Endothelial cell of umbilical vein (primary cell): ENCODE measurements around the gene DRD4. TPM values are rescaled to one million over a fixed set of nuclear protein-coding genes. Genes with fewer than 3 reads are reported as not detected.

Source experiments
- BruUV-seq: library from RNA; stranded (reverse); fragments of 400-500 nt; replicated peaks from 2 replicates; lab custom pipeline; 2021; lab: Mats Ljungman, UMichigan
- CTCF ChIA-PET: fragments of 300-600, 350-600 bp; sonication (Branson Sonifier 250); formaldehyde crosslinking; loops from one replicate; lab custom pipeline; 2021; ENCODE audit warnings: antibody characterized with exemption, inconsistent platforms; lab: Charles Lee
- POLR2A ChIA-PET: fragments of 300-600, 350-600 bp; sonication (Branson Sonifier 250); formaldehyde crosslinking; loops from one replicate; lab custom pipeline; 2021; ENCODE audit warnings: antibody characterized with exemption, inconsistent platforms; lab: Charles Lee
- DNase-seq: peaks from one replicate; pipeline ENCODE4 v3.0.0-alpha.2; 2011; ENCODE audit warnings: low read depth, low spot score
- FAIRE-seq: peaks from 2 replicates; lab custom pipeline; 2011; peaks lifted over from hg19 to GRCh38; lab: Jason Lieb, UNC
- H2AFZ ChIP-seq: 2 replicates; pipeline ENCODE4 v1.6.0; 2012; ENCODE audit warnings: low read depth, low read length, control low read depth, inconsistent platforms
- H3K27ac ChIP-seq: 2 replicates; pipeline ENCODE4 v1.5.1; 2011; ENCODE audit warnings: low read depth, mild to moderate bottlenecking, control low read depth, low read length, moderate library complexity; ENCODE audit not compliant: insufficient read depth
- H3K27me3 ChIP-seq, 2 experiments: 2 replicates each; pipeline versions ENCODE4 v1.6.0 to v1.6.1; 2011; ENCODE audit warnings: low read length in 2 of 2, mixed read lengths in 1 of 2; ENCODE audit not compliant: control insufficient read depth in 2 of 2, insufficient read depth in 2 of 2
- H3K36me3 ChIP-seq, 2 experiments: 2 replicates in 1 of 2; 3 replicates in 1 of 2; pipeline ENCODE4 v1.5.1; 2011; ENCODE audit warnings: low read length in 2 of 2, mild to moderate bottlenecking in 1 of 2, moderate library complexity in 1 of 2; ENCODE audit not compliant: control insufficient read depth in 2 of 2, insufficient read depth in 2 of 2; ENCODE audit errors: extremely low read depth in 1 of 2
- H3K4me1 ChIP-seq: 3 replicates; pipeline ENCODE4 v1.5.1; 2011; ENCODE audit warnings: mild to moderate bottlenecking, low read length; ENCODE audit not compliant: control insufficient read depth, insufficient read depth; ENCODE audit errors: extremely low read depth
- H3K4me2 ChIP-seq: 2 replicates; pipeline ENCODE4 v1.6.1; 2011; ENCODE audit warnings: low read length, control low read depth, mixed read lengths; ENCODE audit not compliant: insufficient read depth
- H3K4me3 ChIP-seq, 3 experiments: fragments of 200-600 bp in 1 of 3; sonication (generic), shearing (Covaris generic) in 1 of 3; replicated peaks in 1 of 3; 2 replicates each; pipeline ENCODE4 v1.5.1; 2011 to 2016; ENCODE audit warnings: control low read depth in 3 of 3, low read length in 3 of 3, mild to moderate bottlenecking in 2 of 3, inconsistent platforms in 1 of 3, low read depth in 1 of 3, moderate library complexity in 1 of 3; ENCODE audit not compliant: insufficient read depth in 1 of 3
- H3K79me2 ChIP-seq: 2 replicates; pipeline ENCODE4 v1.6.0; 2012; ENCODE audit warnings: low read length, inconsistent platforms; ENCODE audit not compliant: control insufficient read depth, insufficient read depth
- H3K9ac ChIP-seq: replicated peaks from 2 replicates; pipeline ENCODE3; 2011; ENCODE audit warnings: low read length, control low read depth; ENCODE audit not compliant: insufficient read depth; ENCODE audit errors: extremely low read depth
- H3K9me1 ChIP-seq: replicated peaks from 3 replicates; pipeline ENCODE4 v1.6.0; 2011; ENCODE audit warnings: mild to moderate bottlenecking, low read length; ENCODE audit not compliant: control insufficient read depth, insufficient read depth; ENCODE audit errors: extremely low read depth
- H3K9me3 ChIP-seq: replicated peaks from 2 replicates; pipeline ENCODE4 v1.5.1; 2012; ENCODE audit warnings: low read length, inconsistent platforms; ENCODE audit not compliant: control insufficient read depth, insufficient read depth
- H4K20me1 ChIP-seq: replicated peaks from 2 replicates; pipeline ENCODE3; 2011; ENCODE audit warnings: mild to moderate bottlenecking, low read length; ENCODE audit not compliant: control insufficient read depth, insufficient read depth; ENCODE audit errors: extremely low read depth
- CTCF ChIP-seq, 2 donors: IDR thresholded peaks; 1 replicate in 1 of 2; 2 replicates in 1 of 2; pipeline ENCODE4 v1.5.1; 2011; ENCODE audit warnings: low read length in 2 of 2, mild to moderate bottlenecking in 2 of 2, moderate library complexity in 2 of 2, control low read depth in 1 of 2, inconsistent platforms in 1 of 2, low read depth in 1 of 2; ENCODE audit not compliant: insufficient read depth in 1 of 2; ENCODE audit errors: extremely low read depth in 1 of 2
- EZH2 ChIP-seq: IDR thresholded peaks from 2 replicates; pipeline ENCODE4 v1.6.1; 2012; ENCODE audit warnings: borderline replicate concordance, low read depth, mild to moderate bottlenecking, moderate library complexity, low read length, inconsistent platforms; ENCODE audit not compliant: severe bottlenecking
- FOS ChIP-seq: IDR thresholded peaks from 2 replicates; pipeline ENCODE4 v1.6.1; 2011; ENCODE audit warnings: mild to moderate bottlenecking, low read length, moderate library complexity, borderline replicate concordance; ENCODE audit not compliant: insufficient read depth
- GATA2 ChIP-seq: IDR thresholded peaks from 2 replicates; pipeline ENCODE4 v1.7.0; 2011; ENCODE audit warnings: low read depth, mild to moderate bottlenecking, moderate library complexity, mixed read lengths, low read length; ENCODE audit not compliant: insufficient read length, insufficient read depth
- JUN ChIP-seq: IDR thresholded peaks from 2 replicates; pipeline ENCODE4 v1.6.1; 2011; ENCODE audit warnings: borderline replicate concordance, low read depth; ENCODE audit not compliant: insufficient read length, insufficient read depth
- MAX ChIP-seq: IDR thresholded peaks from 2 replicates; pipeline ENCODE4 v1.6.1; 2011; ENCODE audit not compliant: insufficient read depth, insufficient read length
- MYC ChIP-seq: IDR thresholded peaks from one replicate; pipeline ENCODE4 v1.6.1; 2011; ENCODE audit warnings: mild to moderate bottlenecking, low read depth, low read length
- POLR2A ChIP-seq: IDR thresholded peaks from 2 replicates; pipeline ENCODE4 v1.6.1; 2012; ENCODE audit warnings: low read depth, mild to moderate bottlenecking, control low read depth, low read length
- POLR2AphosphoS5 ChIP-seq: IDR thresholded peaks from 2 replicates; pipeline ENCODE4 v1.6.1; 2012; ENCODE audit warnings: low read depth, mild to moderate bottlenecking, control low read depth, low read length, moderate library complexity; ENCODE audit not compliant: insufficient read depth
- dilution Hi-C: fragments of 300-500 bp; cut with MboI; formaldehyde crosslinking; loops from one replicate; pipeline ENCODE4 v1.15.0; 2019; ENCODE audit warnings: low sequenced_read_pairs; ENCODE audit not compliant: extremely low pct_ligation_motif_present
- intact Hi-C: fragments of 100-400 bp; cut with micrococcal nuclease; formaldehyde crosslinking; loops from one replicate; pipeline ENCODE4 v1.10.0; 2022
- polyA plus RNA-seq, 4 experiments: library from polyadenylated mRNA; depleted of rRNA in 3 of 4; stranded (reverse) in 3 of 4; unstranded in 1 of 4; fragments of >200 nt; gene quantifications; 2 replicates each; pipeline versions ENCODE4 v1.2.1 to v1.2.3, GENCODE V29; 2011 to 2012; ENCODE audit warnings: missing spikeins in 1 of 4
- total RNA-seq: library from RNA; stranded (reverse); gene quantifications from 2 replicates; pipeline ENCODE4 v1.2.3, GENCODE V29; 2021

Gene DRD4
- total and polyA plus RNA-seq, 2 donors (not counting 3 experiments of a cell fraction or from before 2014, with no cell fraction given): 0.24 TPM; not detected in 1

GRCh38 chr11:625636-626268 is 11.3 kb upstream of the DRD4 start:
- H3K4me2 ChIP-seq: no peak overlapping the region
- no peak overlapping the region for H3K4me3 ChIP-seq
- H3K9me3 ChIP-seq: no peaks in the 10 kb centered on the region
- no peaks in the 10 kb centered on the region for H3K79me2 ChIP-seq
- dilution Hi-C loops (no loop called here), intact Hi-C loops (no loop called here)
- no peaks in the 10 kb centered on the region for H3K9me1 ChIP-seq
- H3K27ac ChIP-seq: no peak overlapping the region
- ChIA-PET CTCF (no interaction called here), POLR2A (no interaction called here)
- no peaks in the 10 kb centered on the region for H3K4me1 ChIP-seq
- no peak overlapping the region for H3K9ac ChIP-seq
- no peak for FAIRE-seq
- TF ChIP-seq EZH2 (no peak), MYC (no peak), CTCF (IDR thresholded peaks at IDR 0.05; ENCODE audit: extremely low read depth in 1 of 2, insufficient read depth in 1 of 2, low read depth in 1 of 2, low read length in 2 of 2) (no peak), MAX (no peak), GATA2 (no peak), POLR2AphosphoS5 (no peak), FOS (no peak), POLR2A (no peak), JUN (no peak)
- no peaks in the 10 kb centered on the region for H4K20me1 ChIP-seq
- H3K27me3 ChIP-seq: peaks cover 4 to 14% of the 10 kb centered on the region in 2 experiments
- H2AFZ ChIP-seq: no peak overlapping the region
- BruUV-seq: no TSS peak
- no peaks in the 10 kb centered on the region for H3K36me3 ChIP-seq
- DNase-seq: no peak
